Muscle of back (tissue), 10 donors: ENCODE data around the gene XNDC1N. TPM values are rescaled to one million over a fixed set of nuclear protein-coding genes. Genes with fewer than 3 reads are reported as not detected.

Source experiments
- polyA plus RNA-seq, 10 donors: library from polyadenylated mRNA; unstranded; fragments of 120-200 nt; gene quantifications; one replicate each; pipeline ENCODE4 v1.2.1, GENCODE V29; 2013; ENCODE audit not compliant: insufficient read length in 10 of 10

Gene XNDC1N
- polyA plus RNA-seq, 10 donors: 1.9 to 3.9 (median 2.9) TPM

Other genes with a start within 250 kb of the XNDC1N start
- gene DEFB108B, start 95.4 kb downstream of the XNDC1N start, polyA plus RNA-seq: not detected
- gene DEFB131B, start 50.1 kb downstream of the XNDC1N start, polyA plus RNA-seq: 1 to 10 TPM in 2 of 10 donors, not detected in 8; 1.3 to 2.2 TPM
- 10 to 100 TPM; 24.1 to 33.1 (median 27.5) TPM for gene RNF121, start 452 bp upstream of the XNDC1N start, polyA plus RNA-seq
- gene IL18BP, start 70.3 kb upstream of the XNDC1N start, polyA plus RNA-seq: 10 to 100 TPM in 2 of 10 donors, 1 to 10 TPM in 8; 4.3 to 11.5 (median 6.9) TPM
- 100 to 1,000 TPM; 135 to 197 (median 155) TPM for gene NUMA1, start 151.9 kb upstream of the XNDC1N start, polyA plus RNA-seq
- 10 to 100 TPM in 2 of 10 donors, 1 to 10 TPM in 8; 4.7 to 10.4 (median 6.8) TPM for gene LRRC51, start 152.3 kb upstream of the XNDC1N start, polyA plus RNA-seq
- 10 to 100 TPM; 73.6 to 94.0 (median 82.1) TPM for gene LAMTOR1, start 174.7 kb upstream of the XNDC1N start, polyA plus RNA-seq
- gene TOMT, start 177.3 kb upstream of the XNDC1N start, polyA plus RNA-seq: not detected
- 10 to 100 TPM; 29.9 to 34.1 (median 32.2) TPM for gene ANAPC15, start 184.1 kb upstream of the XNDC1N start, polyA plus RNA-seq
- not detected for gene FOLR3, start 207.1 kb upstream of the XNDC1N start, polyA plus RNA-seq